HepG2 (cell line): ENCODE measurements around the gene GRIK2. TPM values are rescaled to one million over a fixed set of nuclear protein-coding genes. Genes with fewer than 3 reads are reported as not detected.

Experiments
- ATAC-seq: fragments of 200-7000 bp; cut with Tn5 transposase; 3 replicates; pipeline ENCODE4 v1.9.1; 2020; ENCODE audit warnings: mild to moderate bottlenecking, moderate library complexity
- BruUV-seq: library from RNA; stranded (reverse); fragments of 400-500 nt; replicated peaks from 2 replicates; lab custom pipeline; 2021; lab: Mats Ljungman, UMichigan
- CTCF ChIA-PET: fragments of 300-600 bp; formaldehyde crosslinking; extraction: SDS; loops from one replicate; lab custom pipeline; 2021; ENCODE audit warnings: low total read pairs, inconsistent platforms, low intra/inter-chr PET ratio; lab: Yijun Ruan, JAX
- POLR2A ChIA-PET: fragments of 350-600 bp; sonication (Branson Sonifier 250); formaldehyde crosslinking; loops from one replicate; lab custom pipeline; 2020; ENCODE audit warnings: antibody characterized with exemption, inconsistent platforms; lab: Yijun Ruan, JAX
- DNase-seq: peaks from one replicate; pipeline ENCODE4 v3.0.0-alpha.2; 2015; ENCODE audit warnings: low spot score
- FAIRE-seq: peaks from 3 replicates; lab custom pipeline; 2011; peaks lifted over from hg19 to GRCh38; lab: Jason Lieb, UNC
- H2AFZ ChIP-seq: one replicate; pipeline ENCODE4 v1.6.1; 2011; ENCODE audit warnings: low read length, inconsistent platforms
- H3K27ac ChIP-seq: fragments of 300-600 bp; 3 replicates; pipeline ENCODE4 v1.8.0; 2011; ENCODE audit warnings: mixed run types, mild to moderate bottlenecking, mixed read lengths, low read length, inconsistent platforms; ENCODE audit not compliant: insufficient read depth; ENCODE audit errors: extremely low read length
- H3K27me3 ChIP-seq, 2 experiments: fragments of 200-600 bp in 1 of 2; 2 replicates in 1 of 2; 3 replicates in 1 of 2; pipeline versions ENCODE4 v1.6.0 to v1.8.0; 2011; ENCODE audit warnings: low read length in 2 of 2, mild to moderate bottlenecking in 2 of 2, moderate library complexity in 2 of 2, inconsistent platforms in 1 of 2; ENCODE audit not compliant: insufficient read depth in 2 of 2, control insufficient read depth in 1 of 2
- H3K36me3 ChIP-seq, 2 experiments: fragments of 200-600 bp in 1 of 2; replicated peaks in 1 of 2; 2 replicates in 1 of 2; 3 replicates in 1 of 2; pipeline versions ENCODE4 v1.5.1 to v1.8.0; 2011; ENCODE audit warnings: low read length in 2 of 2, inconsistent platforms in 1 of 2; ENCODE audit not compliant: insufficient read depth in 2 of 2, control insufficient read depth in 1 of 2
- H3K4me1 ChIP-seq: 2 replicates; pipeline ENCODE4 v1.5.1; 2012; ENCODE audit warnings: low read length, inconsistent platforms; ENCODE audit not compliant: insufficient read depth
- H3K4me2 ChIP-seq: 2 replicates; pipeline ENCODE4 v1.6.0; 2011; ENCODE audit warnings: low read depth, low read length, inconsistent platforms
- H3K4me3 ChIP-seq, 3 experiments: fragments of 200-600 bp in 1 of 3; sonication (generic), shearing (Covaris generic) in 1 of 3; replicated peaks in 1 of 3; 2 replicates each; pipeline ENCODE4 v1.5.1; 2011 to 2016; ENCODE audit warnings: low read length in 3 of 3, inconsistent platforms in 2 of 3, low read depth in 2 of 3, mild to moderate bottlenecking in 2 of 3, control low read depth in 1 of 3, mixed read lengths in 1 of 3; ENCODE audit not compliant: insufficient read depth in 1 of 3
- H3K79me2 ChIP-seq: one replicate; pipeline ENCODE4 v1.6.1; 2011; ENCODE audit warnings: low read length, inconsistent platforms; ENCODE audit not compliant: insufficient read depth
- H3K9ac ChIP-seq: 2 replicates; pipeline ENCODE4 v1.6.0; 2011; ENCODE audit warnings: mild to moderate bottlenecking, low read depth, low read length, inconsistent platforms; ENCODE audit not compliant: insufficient read depth
- H3K9me3 ChIP-seq: 2 replicates; pipeline ENCODE4 v1.5.1; 2012; ENCODE audit warnings: mild to moderate bottlenecking, low read length
- H4K20me1 ChIP-seq: 2 replicates; pipeline ENCODE4 v1.6.0; 2011; ENCODE audit warnings: inconsistent platforms, mild to moderate bottlenecking, low read length, moderate library complexity; ENCODE audit not compliant: insufficient read depth
- ARNTL ChIP-seq: sonication (generic); formaldehyde crosslinking; IDR thresholded peaks from 2 replicates; pipeline ENCODE4 v1.4.0; 2020; ENCODE audit warnings: mild to moderate bottlenecking, missing genetic modification reagents
- ATAD3A ChIP-seq: sonication (generic); formaldehyde crosslinking; IDR thresholded peaks from 2 replicates; pipeline ENCODE4 v1.4.0; 2020; ENCODE audit warnings: missing genetic modification reagents
- CHD4 ChIP-seq: fragments of 200-600 bp; sonication (generic); IDR thresholded peaks from 2 replicates; pipeline ENCODE4 v1.7.0; 2017; ENCODE audit warnings: mild to moderate bottlenecking, low read length, borderline replicate concordance
- FOXM1 ChIP-seq: sonication (generic); formaldehyde crosslinking; IDR thresholded peaks from 2 replicates; pipeline ENCODE4 v1.5.0; 2020; ENCODE audit warnings: missing genetic modification reagents
- POLR2G ChIP-seq: fragments of 200-400 bp; formaldehyde crosslinking; IDR thresholded peaks from 2 replicates; pipeline ENCODE4 v1.6.1; 2018; ENCODE audit warnings: mild to moderate bottlenecking, low read depth, low read length, moderate library complexity
- REPIN1 ChIP-seq: sonication (generic); formaldehyde crosslinking; IDR thresholded peaks from 2 replicates; pipeline ENCODE4 v1.8.0; 2022; ENCODE audit warnings: missing genetic modification reagents, low read depth, mild to moderate bottlenecking, borderline replicate concordance
- TGIF2 ChIP-seq: IDR thresholded peaks from 2 replicates; pipeline ENCODE4 v1.6.1; 2016; ENCODE audit warnings: control low read depth, missing compliant biosample characterization
- ZNF713 ChIP-seq: sonication (generic); formaldehyde crosslinking; IDR thresholded peaks from 2 replicates; pipeline ENCODE4 v1.4.0; 2020; ENCODE audit warnings: mild to moderate bottlenecking, missing genetic modification reagents
- ZNF776 ChIP-seq: sonication (generic); formaldehyde crosslinking; IDR thresholded peaks from 2 replicates; pipeline ENCODE4 v1.4.0; 2020; ENCODE audit warnings: mild to moderate bottlenecking, missing genetic modification reagents
- ZNF83 ChIP-seq: sonication (generic); formaldehyde crosslinking; IDR thresholded peaks from 2 replicates; pipeline ENCODE4 v1.4.0; 2020; ENCODE audit warnings: missing genetic modification reagents, mild to moderate bottlenecking, borderline replicate concordance
- WGBS: methylation state at CpG from one replicate; pipeline ENCODE4 v1.1.6; 2017; ENCODE audit warnings: low lambda C conversion rate; 5-methylcytosine and 5-hydroxymethylcytosine counted together
- in situ Hi-C: cut with HindIII; loops from 2 replicates; pipeline ENCODE4 v1.10.0; 2017; ENCODE audit warnings: low pct_unique_long_range_greater_than_20kb; ENCODE audit not compliant: extremely low pct_ligation_motif_present
- intact Hi-C: fragments of 100-400 bp; cut with micrococcal nuclease; formaldehyde crosslinking; loops from one replicate; pipeline ENCODE4 v1.10.0; 2022; ENCODE audit not compliant: unreplicated experiment
- polyA plus RNA-seq, 8 experiments: library from polyadenylated mRNA; depleted of rRNA in 3 of 8; stranded (reverse) in 7 of 8; unstranded in 1 of 8; fragments of >200 nt; fragmentation: Illumina TruSeq in 4 of 8; extraction: Trizol in 4 of 8; gene quantifications; 2 replicates each; pipeline versions ENCODE4 v1.2.1 to v1.2.3, GENCODE V29; 2011 to 2016; ENCODE audit warnings: low read depth in 4 of 8, missing spikeins in 1 of 8, mixed read lengths in 1 of 8; ENCODE audit not compliant: insufficient read depth in 1 of 8
- total RNA-seq, 5 experiments: library from RNA; depleted of rRNA; stranded (reverse); fragments of >200 nt; fragmentation: Illumina TruSeq; extraction: Trizol; gene quantifications; 2 replicates each; pipeline ENCODE4 v1.2.3, GENCODE V29; 2016; ENCODE audit warnings: low read depth in 1 of 5
- TF ChIP-seq, protein P1 (sequence below): IDR thresholded peaks from 2 replicates; pipeline ENCODE4 v1.6.1; 2018; ENCODE audit warnings: missing genetic modification reagents, mild to moderate bottlenecking, missing compliant biosample characterization
- TF ChIP-seq, protein P2 (sequence below): sonication (generic); formaldehyde crosslinking; IDR thresholded peaks from 2 replicates; pipeline ENCODE4 v1.4.0; 2020; ENCODE audit warnings: missing genetic modification reagents, low read depth, mild to moderate bottlenecking, borderline replicate concordance
- TF ChIP-seq, protein P3 (sequence below): sonication (generic); formaldehyde crosslinking; conservative IDR thresholded peaks from 2 replicates; pipeline ENCODE4 v1.8.0; 2022; ENCODE audit warnings: mild to moderate bottlenecking, moderate library complexity, missing genetic modification reagents
- TF ChIP-seq, protein P4 (sequence below): sonication (generic); formaldehyde crosslinking; IDR thresholded peaks from 2 replicates; pipeline ENCODE4 v1.8.0; 2022; ENCODE audit warnings: mild to moderate bottlenecking, missing genetic modification reagents
- TF ChIP-seq, protein P5 (sequence below): sonication (generic); formaldehyde crosslinking; IDR thresholded peaks from 2 replicates; pipeline ENCODE4 v1.5.0; 2020; ENCODE audit warnings: missing genetic modification reagents, mild to moderate bottlenecking, borderline replicate concordance

GRIK2 gene
- total and polyA plus RNA-seq, 2 of the 13 experiments (the other 11 are each of a cell fraction or from before 2014, with no cell fraction given) = not detected

DNA sequence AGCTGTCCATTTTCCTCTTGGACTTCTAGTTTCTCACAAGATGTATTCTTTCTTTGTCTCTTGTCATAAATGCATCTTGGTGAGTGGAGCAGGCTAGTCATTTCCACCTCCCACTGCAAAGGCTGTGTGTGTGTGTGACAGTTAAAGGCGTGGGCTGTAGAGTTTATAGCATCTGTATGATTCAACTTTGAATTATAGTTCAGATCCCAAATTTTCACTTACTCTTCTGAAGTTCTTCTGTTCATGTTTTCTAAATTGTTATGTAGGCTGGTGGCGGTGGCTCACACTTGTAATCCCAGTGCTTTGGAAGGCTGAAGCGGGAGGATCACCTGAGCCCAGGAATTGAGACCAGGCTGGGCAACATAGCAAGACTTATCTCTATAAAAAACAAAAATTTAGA lies 44.7 kb upstream of the GRIK2 start:
- Histone ChIP-seq H3K79me2 (no peaks in the 10 kb centered on the region), H3K9ac (no peak overlapping the region), H3K9me3 (no peaks in the 10 kb centered on the region), H4K20me1 (no peaks in the 10 kb centered on the region), H3K4me2 (no peak overlapping the region), H2AFZ (no peak overlapping the region), H3K36me3 (no peaks in the 10 kb centered on the region), H3K27ac (no peak overlapping the region), H3K27me3 (no peaks in the 10 kb centered on the region), H3K4me3 (no peak overlapping the region), H3K4me1 (no peaks in the 10 kb centered on the region)
- no TSS peak for BruUV-seq
- DNase-seq (no peak), ATAC-seq (no peak), FAIRE-seq (no peak)
- 2% methylated on average over 3 of the region's 3 CpGs for WGBS
- in situ Hi-C loops = no loop called here
- ChIA-PET POLR2A (no interaction called here), CTCF (no interaction called here)
- intact Hi-C loops = loop anchor here (5.0 kb wide), 1 partner anchor 863 kb away; no protein-coding TSS in a partner anchor
- TF ChIP-seq, protein P1, sequence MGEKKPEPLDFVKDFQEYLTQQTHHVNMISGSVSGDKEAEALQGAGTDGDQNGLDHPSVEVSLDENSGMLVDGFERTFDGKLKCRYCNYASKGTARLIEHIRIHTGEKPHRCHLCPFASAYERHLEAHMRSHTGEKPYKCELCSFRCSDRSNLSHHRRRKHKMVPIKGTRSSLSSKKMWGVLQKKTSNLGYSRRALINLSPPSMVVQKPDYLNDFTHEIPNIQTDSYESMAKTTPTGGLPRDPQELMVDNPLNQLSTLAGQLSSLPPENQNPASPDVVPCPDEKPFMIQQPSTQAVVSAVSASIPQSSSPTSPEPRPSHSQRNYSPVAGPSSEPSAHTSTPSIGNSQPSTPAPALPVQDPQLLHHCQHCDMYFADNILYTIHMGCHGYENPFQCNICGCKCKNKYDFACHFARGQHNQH (CRISPR knock-in tag) = no peak
- TF ChIP-seq, protein P2, sequence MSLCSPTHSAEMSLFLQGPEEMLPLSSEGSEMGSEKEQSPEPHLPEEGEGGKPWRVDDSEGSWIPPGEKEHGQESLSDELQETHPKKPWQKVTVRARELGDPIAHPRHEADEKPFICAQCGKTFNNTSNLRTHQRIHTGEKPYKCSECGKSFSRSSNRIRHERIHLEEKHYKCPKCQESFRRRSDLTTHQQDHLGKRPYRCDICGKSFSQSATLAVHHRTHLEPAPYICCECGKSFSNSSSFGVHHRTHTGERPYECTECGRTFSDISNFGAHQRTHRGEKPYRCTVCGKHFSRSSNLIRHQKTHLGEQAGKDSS (CRISPR knock-in tag) = no peak
- TF ChIP-seq ZNF776 (CRISPR knock-in tag) (no peak), ZNF713 (CRISPR knock-in tag) (no peak), CHD4 (no peak), ARNTL (no peak), REPIN1 (CRISPR knock-in tag) (no peak), TGIF2 (no peak), FOXM1 (CRISPR knock-in tag) (no peak), ATAD3A (CRISPR knock-in tag) (no peak), ZNF83 (CRISPR knock-in tag) (no peak), POLR2G (no peak)
- TF ChIP-seq, protein P3, sequence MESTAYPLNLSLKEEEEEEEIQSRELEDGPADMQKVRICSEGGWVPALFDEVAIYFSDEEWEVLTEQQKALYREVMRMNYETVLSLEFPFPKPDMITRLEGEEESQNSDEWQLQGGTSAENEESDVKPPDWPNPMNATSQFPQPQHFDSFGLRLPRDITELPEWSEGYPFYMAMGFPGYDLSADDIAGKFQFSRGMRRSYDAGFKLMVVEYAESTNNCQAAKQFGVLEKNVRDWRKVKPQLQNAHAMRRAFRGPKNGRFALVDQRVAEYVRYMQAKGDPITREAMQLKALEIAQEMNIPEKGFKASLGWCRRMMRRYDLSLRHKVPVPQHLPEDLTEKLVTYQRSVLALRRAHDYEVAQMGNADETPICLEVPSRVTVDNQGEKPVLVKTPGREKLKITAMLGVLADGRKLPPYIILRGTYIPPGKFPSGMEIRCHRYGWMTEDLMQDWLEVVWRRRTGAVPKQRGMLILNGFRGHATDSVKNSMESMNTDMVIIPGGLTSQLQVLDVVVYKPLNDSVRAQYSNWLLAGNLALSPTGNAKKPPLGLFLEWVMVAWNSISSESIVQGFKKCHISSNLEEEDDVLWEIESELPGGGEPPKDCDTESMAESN (CRISPR knock-in tag) = no peak
- TF ChIP-seq, protein P4, sequence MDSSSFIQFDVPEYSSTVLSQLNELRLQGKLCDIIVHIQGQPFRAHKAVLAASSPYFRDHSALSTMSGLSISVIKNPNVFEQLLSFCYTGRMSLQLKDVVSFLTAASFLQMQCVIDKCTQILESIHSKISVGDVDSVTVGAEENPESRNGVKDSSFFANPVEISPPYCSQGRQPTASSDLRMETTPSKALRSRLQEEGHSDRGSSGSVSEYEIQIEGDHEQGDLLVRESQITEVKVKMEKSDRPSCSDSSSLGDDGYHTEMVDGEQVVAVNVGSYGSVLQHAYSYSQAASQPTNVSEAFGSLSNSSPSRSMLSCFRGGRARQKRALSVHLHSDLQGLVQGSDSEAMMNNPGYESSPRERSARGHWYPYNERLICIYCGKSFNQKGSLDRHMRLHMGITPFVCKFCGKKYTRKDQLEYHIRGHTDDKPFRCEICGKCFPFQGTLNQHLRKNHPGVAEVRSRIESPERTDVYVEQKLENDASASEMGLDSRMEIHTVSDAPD = no peak
- TF ChIP-seq, protein P5, sequence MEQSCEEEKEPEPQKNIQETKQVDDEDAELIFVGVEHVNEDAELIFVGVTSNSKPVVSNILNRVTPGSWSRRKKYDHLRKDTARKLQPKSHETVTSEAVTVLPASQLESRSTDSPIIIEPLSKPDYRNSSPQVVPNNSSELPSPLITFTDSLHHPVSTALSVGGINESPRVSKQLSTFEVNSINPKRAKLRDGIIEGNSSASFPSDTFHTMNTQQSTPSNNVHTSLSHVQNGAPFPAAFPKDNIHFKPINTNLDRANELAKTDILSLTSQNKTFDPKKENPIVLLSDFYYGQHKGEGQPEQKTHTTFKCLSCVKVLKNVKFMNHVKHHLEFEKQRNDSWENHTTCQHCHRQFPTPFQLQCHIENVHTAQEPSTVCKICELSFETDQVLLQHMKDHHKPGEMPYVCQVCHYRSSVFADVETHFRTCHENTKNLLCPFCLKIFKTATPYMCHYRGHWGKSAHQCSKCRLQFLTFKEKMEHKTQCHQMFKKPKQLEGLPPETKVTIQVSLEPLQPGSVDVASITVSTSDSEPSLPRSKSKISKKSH = no peak
